SU-DHL-6 (cell line): Measurements from ENCODE around the gene TC2N.

Source experiments
- H2AFZ ChIP-seq: fragments of 200-600 bp; sonication (generic); 2 replicates; pipeline ENCODE4 v1.6.1; 2014; ENCODE audit warnings: low read depth, mild to moderate bottlenecking, moderate library complexity, mixed read lengths, antibody characterized with exemption, low read length; ENCODE audit not compliant: severe bottlenecking
- H3F3A ChIP-seq: fragments of 200-600 bp; shearing (Covaris generic); 2 replicates; pipeline ENCODE4 v1.6.0; 2016; ENCODE audit warnings: antibody characterized with exemption, mild to moderate bottlenecking; ENCODE audit not compliant: insufficient read depth
- H3K27ac ChIP-seq: fragments of 200-600 bp; sonication (generic); 2 replicates; pipeline ENCODE4 v1.5.1; 2016; ENCODE audit warnings: low read depth, mild to moderate bottlenecking, low read length, moderate library complexity, mixed read lengths
- H3K27me3 ChIP-seq: fragments of 200-600 bp; sonication (generic), shearing (Covaris generic); 2 replicates; pipeline ENCODE4 v1.6.0; 2014; ENCODE audit warnings: mild to moderate bottlenecking, low read length
- H3K36me3 ChIP-seq: fragments of 200-600 bp; sonication (generic); 2 replicates; pipeline ENCODE4 v1.6.1; 2014; ENCODE audit warnings: mild to moderate bottlenecking, low read length, mixed read lengths
- H3K4me2 ChIP-seq: fragments of 300-600, 200-600 bp; shearing (Covaris generic), sonication (generic); 2 replicates; pipeline ENCODE4 v1.6.0; 2014; ENCODE audit warnings: low read length, low read depth, mild to moderate bottlenecking; ENCODE audit not compliant: poor library complexity, severe bottlenecking
- H3K4me3 ChIP-seq: fragments of 200-600 bp; sonication (generic); 2 replicates; pipeline ENCODE4 v1.5.1; 2014; ENCODE audit warnings: antibody characterized with exemption, low read length, mild to moderate bottlenecking, mixed read lengths; ENCODE audit not compliant: insufficient read depth, poor library complexity, severe bottlenecking
- H3K79me2 ChIP-seq: fragments of 200-600 bp; sonication (generic); 2 replicates; pipeline ENCODE4 v1.6.1; 2014; ENCODE audit warnings: mild to moderate bottlenecking, low read length, moderate library complexity; ENCODE audit not compliant: insufficient read depth
- H3K9ac ChIP-seq: fragments of 200-600 bp; sonication (generic); 2 replicates; pipeline ENCODE4 v1.7.0; 2014; ENCODE audit warnings: mild to moderate bottlenecking, low read length
- H3K9me2 ChIP-seq: fragments of 200-600 bp; sonication (generic); replicated peaks from 2 replicates; pipeline ENCODE4 v1.6.1; 2014; ENCODE audit warnings: low read length; ENCODE audit not compliant: insufficient read depth
- H3K9me3 ChIP-seq: fragments of 200-600 bp; sonication (generic); 2 replicates; pipeline ENCODE4 v1.6.1; 2014; ENCODE audit warnings: low read length, mixed read lengths; ENCODE audit not compliant: insufficient read depth
- H4K20me1 ChIP-seq: fragments of 200-600 bp; sonication (generic); 2 replicates; pipeline ENCODE4 v1.6.1; 2014; ENCODE audit warnings: low read depth, mild to moderate bottlenecking, antibody characterized with exemption, low read length, moderate library complexity, mixed read lengths
- CTCF ChIP-seq: fragments of 200-600 bp; sonication (generic); IDR thresholded peaks from one replicate; pipeline ENCODE4 v1.5.1; 2017; ENCODE audit warnings: antibody characterized with exemption, mild to moderate bottlenecking, low read length, moderate library complexity; ENCODE audit not compliant: insufficient read depth, poor library complexity, severe bottlenecking
- EZH2phosphoT487 ChIP-seq: fragments of 200-600 bp; sonication (generic), shearing (Covaris generic); conservative IDR thresholded peaks from 2 replicates; pipeline ENCODE4 v1.6.1; 2018; ENCODE audit warnings: mild to moderate bottlenecking, antibody characterized with exemption, low read length, moderate library complexity, mixed read lengths

Gene TC2N

GRCh38 chr14:91858536-91859275 is 8.6 kb downstream of the TC2N start:
- H3K4me2 ChIP-seq: no peak overlapping the region
- H4K20me1 ChIP-seq: no peaks in the 10 kb centered on the region
- H3K9ac ChIP-seq: no peak overlapping the region
- no peaks in the 10 kb centered on the region for H3K9me3 ChIP-seq
- H3K27ac ChIP-seq: no peak overlapping the region
- no peaks in the 10 kb centered on the region for H3F3A ChIP-seq
- no peaks in the 10 kb centered on the region for H3K27me3 ChIP-seq
- H2AFZ ChIP-seq: no peak overlapping the region
- no peak overlapping the region for H3K4me3 ChIP-seq
- H3K36me3 ChIP-seq: no peaks in the 10 kb centered on the region
- no peaks in the 10 kb centered on the region for H3K79me2 ChIP-seq
- TF ChIP-seq EZH2phosphoT487: no peak
- TF ChIP-seq CTCF: no peak
- H3K9me2 ChIP-seq: no peaks in the 10 kb centered on the region

GRCh38 chr14:91857614-91858013 is 9.7 kb downstream of the TC2N start:
- Histone ChIP-seq H3K36me3 (no peaks in the 10 kb centered on the region), H3K9ac (no peak overlapping the region), H3K27ac (no peak overlapping the region), H3K4me3 (no peak overlapping the region), H3K4me2 (no peak overlapping the region), H3K79me2 (no peaks in the 10 kb centered on the region), H3K27me3 (no peaks in the 10 kb centered on the region), H2AFZ (no peak overlapping the region), H3K9me3 (no peaks in the 10 kb centered on the region), H4K20me1 (no peaks in the 10 kb centered on the region), H3F3A (no peaks in the 10 kb centered on the region), H3K9me2 (no peaks in the 10 kb centered on the region)
- no peak for TF ChIP-seq EZH2phosphoT487
- no peak for TF ChIP-seq CTCF

- Histone ChIP-seq H3K79me2 (no peaks in the 10 kb centered on the region), H3K4me2 (no peak overlapping the region), H3K9ac (no peak overlapping the region), H3K9me3 (no peaks in the 10 kb centered on the region), H3K4me3 (no peak overlapping the region), H3K36me3 (no peaks in the 10 kb centered on the region), H3F3A (no peaks in the 10 kb centered on the region), H3K27ac (no peak overlapping the region), H2AFZ (no peak overlapping the region), H3K27me3 (no peaks in the 10 kb centered on the region), H4K20me1 (no peaks in the 10 kb centered on the region), H3K9me2 (no peaks in the 10 kb centered on the region)
- TF ChIP-seq EZH2phosphoT487: no peak
- TF ChIP-seq CTCF: no peak
These were observed 12.9 kb downstream of the TC2N start for GRCh38 chr14:91854327-91854934.
